B cell (primary cell): ENCODE measurements around the gene S100A5. TPM values are rescaled to one million over a fixed set of nuclear protein-coding genes. Genes with fewer than 3 reads are reported as not detected.
"Not testable (repeated sequence)": the region's sequence is repeated elsewhere in the genome, so short reads cannot be mapped to it uniquely, and the experiment has no call there.

Experiments used
- ATAC-seq: fragments of 200-7000 bp; cut with Tn5 transposase; one replicate; pipeline ENCODE4 v1.10.0; 2021; ENCODE audit warnings: low read depth, mild to moderate bottlenecking, moderate number of reproducible peaks, moderate library complexity
- CTCF ChIA-PET: fragments of 350-600 bp; sonication (Branson Sonifier 250); formaldehyde crosslinking; loops from one replicate; lab custom pipeline; 2021; ENCODE audit warnings: antibody characterized with exemption, inconsistent platforms; lab: Charles Lee
- POLR2A ChIA-PET: fragments of 350-600 bp; sonication (Branson Sonifier 250); formaldehyde crosslinking; loops from one replicate; lab custom pipeline; 2021; ENCODE audit warnings: antibody characterized with exemption; lab: Charles Lee
- DNase-seq: peaks from one replicate; pipeline ENCODE4 v3.0.0; 2013
- H2AFZ ChIP-seq: 2 replicates; pipeline ENCODE4 v1.6.1; 2012; ENCODE audit warnings: mild to moderate bottlenecking, low read depth, low read length; ENCODE audit not compliant: insufficient read depth, poor library complexity, severe bottlenecking
- H3K27ac ChIP-seq, 2 donors: 1 replicate in 1 of 2; 2 replicates in 1 of 2; pipeline ENCODE4 v1.5.1; 2012 to 2013; ENCODE audit warnings: low read length in 2 of 2, mild to moderate bottlenecking in 2 of 2, moderate library complexity in 1 of 2
- H3K27me3 ChIP-seq, 4 experiments: fragments of 200-600 bp in 1 of 4; sonication (generic) in 1 of 4; replicated peaks in 1 of 4; 1 replicate in 2 of 4; 2 replicates in 2 of 4; pipeline versions ENCODE4 v1.6.1 to v1.7.0; 2013 to 2016; ENCODE audit warnings: low read length in 3 of 4, mild to moderate bottlenecking in 2 of 4, mixed read lengths in 1 of 4, moderate library complexity in 1 of 4; ENCODE audit not compliant: insufficient read depth in 4 of 4, control insufficient read depth in 3 of 4; ENCODE audit errors: control extremely low read depth in 1 of 4
- H3K36me3 ChIP-seq, 2 experiments: replicated peaks in 1 of 2; 1 replicate in 1 of 2; 2 replicates in 1 of 2; pipeline versions ENCODE4 v1.6.1 to v1.7.1; 2013; ENCODE audit warnings: low read length in 1 of 2; ENCODE audit not compliant: insufficient read depth in 2 of 2, control insufficient read depth in 1 of 2; ENCODE audit errors: control extremely low read depth in 1 of 2, extremely low read depth in 1 of 2
- H3K4me1 ChIP-seq, 2 donors: fragments of 200-600 bp in 1 of 2; sonication (generic) in 1 of 2; 1 replicate in 1 of 2; 2 replicates in 1 of 2; pipeline versions ENCODE4 v1.5.1 to v1.6.1; 2013 to 2017; ENCODE audit warnings: low read length in 2 of 2; ENCODE audit not compliant: control insufficient read depth in 2 of 2, insufficient read depth in 2 of 2
- H3K4me2 ChIP-seq: replicated peaks from 2 replicates; pipeline ENCODE3; 2012; ENCODE audit warnings: mild to moderate bottlenecking, low read depth, low read length; ENCODE audit not compliant: poor library complexity, severe bottlenecking
- H3K4me3 ChIP-seq, 5 experiments: fragments of 200-600 bp in 1 of 5; sonication (generic) in 1 of 5; 1 replicate in 3 of 5; 2 replicates in 2 of 5; pipeline versions ENCODE4 v1.5.1 to v1.7.0; 2011 to 2016; ENCODE audit warnings: low read length in 4 of 5, mild to moderate bottlenecking in 4 of 5, low read depth in 2 of 5, control low read depth in 1 of 5, moderate library complexity in 1 of 5; ENCODE audit not compliant: insufficient read depth in 1 of 5; ENCODE audit errors: control extremely low read depth in 1 of 5, extremely low read depth in 1 of 5
- H3K79me2 ChIP-seq: fragments of 200-600 bp; sonication (generic); one replicate; pipeline ENCODE4 v1.6.0; 2016; ENCODE audit warnings: low read length; ENCODE audit not compliant: control insufficient read depth, insufficient read depth
- H3K9ac ChIP-seq: fragments of 200-600 bp; sonication (generic); 2 replicates; pipeline ENCODE4 v1.6.1; 2017; ENCODE audit warnings: mild to moderate bottlenecking, low read length, moderate library complexity
- H3K9me3 ChIP-seq, 3 donors: one replicate each; pipeline versions ENCODE4 v1.6.1 to v1.7.1; 2013; ENCODE audit warnings: low read length in 2 of 3; ENCODE audit not compliant: control insufficient read depth in 2 of 3, insufficient read depth in 1 of 3; ENCODE audit errors: control extremely low read depth in 1 of 3
- H4K20me1 ChIP-seq: 2 replicates; pipeline ENCODE4 v1.6.0; 2012; ENCODE audit warnings: mild to moderate bottlenecking, low read length; ENCODE audit not compliant: insufficient read depth, control insufficient read depth, poor library complexity, severe bottlenecking
- H3K27ac Mint-ChIP-seq: one replicate; pipeline ENCODE4 v1.8.0; 2021; ENCODE audit warnings: mixed read lengths
- H3K27me3 Mint-ChIP-seq: one replicate; pipeline ENCODE4 v1.8.0; 2021; ENCODE audit warnings: mixed read lengths
- H3K4me1 Mint-ChIP-seq: one replicate; pipeline ENCODE4 v1.8.0; 2021; ENCODE audit warnings: mixed read lengths
- H3K4me3 Mint-ChIP-seq: one replicate; pipeline ENCODE4 v1.8.0; 2021; ENCODE audit warnings: mixed read lengths
- H3K9me3 Mint-ChIP-seq: one replicate; pipeline ENCODE4 v1.8.0; 2022; ENCODE audit warnings: mixed read lengths; ENCODE audit not compliant: insufficient read depth
- CTCF ChIP-seq: fragments of 200-600 bp; IDR thresholded peaks from one replicate; pipeline ENCODE4 v1.8.0; 2022; ENCODE audit warnings: antibody characterized with exemption, mild to moderate bottlenecking
- EZH2 ChIP-seq: IDR thresholded peaks from 2 replicates; pipeline ENCODE4 v1.6.1; 2012; ENCODE audit warnings: borderline replicate concordance, low read depth, mild to moderate bottlenecking, moderate library complexity, low read length; ENCODE audit not compliant: insufficient read depth, poor library complexity, severe bottlenecking
- WGBS: methylation state at CpG from one replicate; pipeline ENCODE4 v1.1.5; 2013; ENCODE audit warnings: missing lambda C conversion rate; ENCODE audit not compliant: insufficient coverage; 5-methylcytosine and 5-hydroxymethylcytosine counted together
- intact Hi-C: fragments of 100-400 bp; cut with micrococcal nuclease; formaldehyde crosslinking; loops from one replicate; pipeline ENCODE4 v1.10.0; 2022
- polyA plus RNA-seq: library from polyadenylated mRNA; depleted of rRNA; stranded (reverse); fragments of >200 nt; gene quantifications from 2 replicates; pipeline ENCODE4 v1.2.3, GENCODE V29; 2012
- total RNA-seq, 2 donors: library from RNA; stranded (reverse); fragments of 120-200 nt in 1 of 2; gene quantifications; 1 replicate in 1 of 2; 2 replicates in 1 of 2; pipeline versions ENCODE4 v1.2.3 to v1.2.4, GENCODE V29; 2013 to 2022

Gene S100A5
- total and polyA plus RNA-seq, 2 donors (not counting 1 experiment from before 2014, with no cell fraction given): 0.64 TPM; not detected in 1

DNA sequence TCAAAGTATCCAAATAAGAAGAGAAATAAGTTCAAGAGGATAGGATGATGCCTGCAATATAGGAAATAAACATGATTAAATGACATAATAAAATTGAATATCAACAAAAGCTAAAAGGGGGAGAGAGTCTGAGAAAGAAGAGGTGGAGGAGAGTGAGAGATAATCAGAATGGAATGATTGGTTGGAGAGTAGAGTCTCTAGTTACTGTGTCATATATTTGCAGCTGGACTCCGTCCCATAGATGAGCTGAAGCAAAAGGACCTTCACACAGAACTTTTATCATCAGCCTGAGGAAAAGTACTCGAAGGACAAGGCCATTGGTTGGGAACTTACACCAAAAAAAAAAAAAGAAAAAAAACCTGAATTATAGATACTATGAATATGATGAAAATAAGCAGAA lies 47.7 kb upstream of the S100A5 start:
- H3K9ac ChIP-seq: no peak overlapping the region
- no peak overlapping the region for H2AFZ ChIP-seq
- no peaks in the 10 kb centered on the region for H3K9me3 Mint-ChIP-seq
- no peaks in the 10 kb centered on the region for H4K20me1 ChIP-seq
- no peaks in the 10 kb centered on the region for H3K79me2 ChIP-seq
- H3K9me3 ChIP-seq: no peaks in the 10 kb centered on the region
- H3K36me3 ChIP-seq: no peaks in the 10 kb centered on the region
- no CpG with 5 or more reads among the region's 2 CpGs for WGBS
- intact Hi-C loops: no loop called here
- H3K4me3 Mint-ChIP-seq: no peak overlapping the region
- no peaks in the 10 kb centered on the region for H3K4me1 ChIP-seq
- H3K4me3 ChIP-seq: no peak overlapping the region
- ATAC-seq (no peak), DNase-seq (no peak)
- H3K4me2 ChIP-seq: no peak overlapping the region
- POLR2A ChIA-PET: interaction anchor here (0.7 kb wide), 1 partner anchor 61 kb away, joined by 5 read pairs; no protein-coding TSS in a partner anchor
- H3K27ac ChIP-seq: no peak overlapping the region
- H3K27me3 ChIP-seq: no peaks in the 10 kb centered on the region
- no peaks in the 10 kb centered on the region for H3K4me1 Mint-ChIP-seq
- CTCF ChIA-PET: interaction anchor here (0.9 to 1.4 kb wide), 2 partner anchors 11 to 19 kb away, joined by 5 read pairs; no protein-coding TSS in a partner anchor
- peaks cover 10% of the 10 kb centered on the region for H3K27me3 Mint-ChIP-seq
- no peak overlapping the region for H3K27ac Mint-ChIP-seq
- TF ChIP-seq CTCF (no peak), EZH2 (no peak)

GRCh38 chr1:153588033-153588432 lies 47.3 kb upstream of the S100A5 start:
- DNase-seq, H3K79me2 ChIP-seq, H3K9me3 Mint-ChIP-seq, ATAC-seq, H3K4me3 ChIP-seq, H3K4me2 ChIP-seq, H3K27ac ChIP-seq, H3K4me1 ChIP-seq, H4K20me1 ChIP-seq, H3K4me3 Mint-ChIP-seq, H2AFZ ChIP-seq, H3K36me3 ChIP-seq, H3K27ac Mint-ChIP-seq, H3K27me3 ChIP-seq, H3K4me1 Mint-ChIP-seq, H3K9ac ChIP-seq, H3K9me3 ChIP-seq, intact Hi-C loops: not testable (repeated sequence)
- 97% methylated on average over 7 of the region's 10 CpGs for WGBS
- H3K27me3 Mint-ChIP-seq: peaks cover 10% of the 10 kb centered on the region
- POLR2A ChIA-PET: interaction anchor here (0.7 kb wide), 1 partner anchor 62 kb away, joined by 5 read pairs; no protein-coding TSS in a partner anchor
- CTCF ChIA-PET: interaction anchor here (0.9 to 1.4 kb wide), 2 partner anchors 11 to 18 kb away, joined by 5 read pairs; no protein-coding TSS in a partner anchor
